Suprapubic skin (tissue), 4 donors: ENCODE data around the gene SUFU.

Source experiments
- CTCF ChIP-seq, 2 donors: fragments of 200-600 bp in 1 of 2; fragments of 450-650 bp in 1 of 2; sonication (generic) in 1 of 2; IDR thresholded peaks; one replicate each; pipeline ENCODE4 v1.5.1; 2016 to 2019; ENCODE audit warnings: antibody characterized with exemption in 2 of 2, mild to moderate bottlenecking in 1 of 2, moderate library complexity in 1 of 2
- EP300 ChIP-seq: sonication (generic); formaldehyde crosslinking; IDR thresholded peaks from one replicate; pipeline ENCODE4 v1.6.1; 2017; ENCODE audit warnings: antibody characterized with exemption
- POLR2A ChIP-seq, 2 donors: fragments of 450-650 bp; IDR thresholded peaks; one replicate each; pipeline ENCODE4 v1.6.1; 2017; ENCODE audit warnings: antibody characterized with exemption in 2 of 2, mild to moderate bottlenecking in 2 of 2, moderate library complexity in 2 of 2
- POLR2AphosphoS5 ChIP-seq, 3 donors: sonication (generic); formaldehyde crosslinking; IDR thresholded peaks; one replicate each; pipeline ENCODE4 v1.6.1; 2017; ENCODE audit warnings: antibody characterized with exemption in 3 of 3

GRCh38 chr10:102559764-102560163 lies 56.0 kb downstream of the SUFU start:
- TF ChIP-seq POLR2A (IDR thresholded peaks at IDR 0.05): no peak
- no peak for TF ChIP-seq CTCF (IDR thresholded peaks at IDR 0.05)
- no peak for TF ChIP-seq EP300
- no peak for TF ChIP-seq POLR2AphosphoS5 (IDR thresholded peaks at IDR 0.05)
